GM21825 (cell line): ENCODE results near the gene PRMT2.

Source experiments
- ATAC-seq: cut with Tn5 transposase; IDR thresholded peaks from one replicate; pipeline ENCODE4 v1.9.1; 2021; ENCODE audit warnings: mild to moderate bottlenecking, moderate library complexity; ENCODE audit not compliant: unreplicated experiment

The PRMT2 gene

DNA sequence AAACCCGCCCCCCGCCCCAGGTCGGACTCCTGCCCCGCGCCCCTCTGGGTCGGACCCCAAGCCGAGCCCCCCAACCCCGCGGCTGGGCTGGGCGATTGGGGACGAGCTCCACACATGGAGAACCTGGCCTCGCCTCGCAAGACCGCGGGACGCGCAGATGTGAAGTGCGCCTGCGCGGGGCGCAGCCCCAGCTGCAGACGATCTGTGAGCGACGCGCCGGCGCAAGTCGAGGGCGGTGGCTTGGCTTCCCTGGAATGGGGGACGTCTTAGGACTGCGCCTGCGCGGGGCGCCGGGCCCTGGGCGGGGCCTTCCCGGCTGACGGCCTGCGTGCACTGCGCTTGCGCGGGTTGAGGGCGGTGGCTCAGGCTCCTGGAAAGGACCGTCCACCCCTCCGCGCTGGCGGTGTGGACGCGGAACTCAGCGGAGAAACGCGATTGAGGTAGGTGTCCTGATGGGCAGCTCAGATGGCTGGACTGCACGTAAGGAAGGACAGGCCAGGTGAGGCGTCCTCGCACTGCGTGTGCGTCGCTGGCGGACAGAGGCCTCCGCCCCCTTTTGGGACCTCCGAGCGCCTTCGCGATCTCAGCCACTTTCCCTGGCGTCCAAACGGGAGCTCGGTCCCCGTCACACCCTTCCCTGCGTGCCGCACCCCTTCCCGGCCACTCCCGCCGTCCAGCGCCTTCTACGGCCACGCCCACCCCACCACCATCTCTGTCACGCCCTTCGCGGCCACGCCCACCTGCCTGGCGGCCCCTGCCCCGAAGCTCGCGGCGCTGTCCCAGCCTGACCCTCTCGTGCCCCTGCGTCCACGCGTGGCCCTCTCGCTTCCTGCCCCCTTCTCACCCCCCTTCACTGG is at the start of gene PRMT2:
TSS of gene PRMT2 (plus strand) at position 351 of the 857 bp plus-strand sequence. CDS start 1,278 bp downstream, outside the sequence.
- ATAC-seq, result peak; percentile 73

DNA sequence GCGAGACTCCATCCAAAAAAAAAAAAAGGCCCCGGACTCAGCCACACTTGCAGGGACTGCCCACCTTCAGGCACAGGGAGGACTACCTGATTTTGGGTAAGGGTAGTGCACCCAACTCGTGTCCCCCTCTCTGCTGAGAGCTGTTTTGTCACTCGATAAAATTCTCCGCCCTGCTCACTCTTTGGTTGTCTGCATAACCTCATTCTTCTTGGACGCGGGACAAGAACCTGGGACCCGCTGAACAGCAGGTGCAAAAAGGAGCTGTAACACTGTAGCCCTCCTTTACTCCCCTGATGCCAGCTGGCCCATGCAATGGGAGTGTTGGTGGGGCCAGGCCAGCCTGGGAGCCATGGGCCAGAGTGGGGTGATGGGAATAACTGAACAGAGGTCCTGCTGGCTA is 41.2 kb upstream of the PRMT2 start:
- ATAC-seq, result no peak

DNA sequence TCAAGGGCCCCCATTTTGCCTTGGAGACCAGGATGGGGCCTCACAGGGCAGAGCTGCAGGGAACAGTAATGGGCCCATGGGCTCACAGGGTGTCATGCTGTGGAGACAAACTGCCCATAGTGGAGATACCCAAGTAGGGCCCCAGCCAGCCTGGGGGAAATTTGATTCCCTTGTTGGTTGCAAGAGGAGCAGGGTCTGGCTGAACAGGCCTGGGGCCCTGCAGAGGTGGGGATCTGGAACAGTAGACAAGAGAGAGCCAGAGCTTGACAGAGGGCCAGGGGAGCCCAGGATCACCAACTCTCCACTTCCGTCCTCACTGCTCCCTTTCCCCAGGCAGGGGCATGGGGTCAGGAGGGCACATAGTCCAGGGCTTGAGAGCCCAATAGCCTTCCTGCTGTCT is 39.3 kb upstream of the PRMT2 start:
- no peak for ATAC-seq

DNA sequence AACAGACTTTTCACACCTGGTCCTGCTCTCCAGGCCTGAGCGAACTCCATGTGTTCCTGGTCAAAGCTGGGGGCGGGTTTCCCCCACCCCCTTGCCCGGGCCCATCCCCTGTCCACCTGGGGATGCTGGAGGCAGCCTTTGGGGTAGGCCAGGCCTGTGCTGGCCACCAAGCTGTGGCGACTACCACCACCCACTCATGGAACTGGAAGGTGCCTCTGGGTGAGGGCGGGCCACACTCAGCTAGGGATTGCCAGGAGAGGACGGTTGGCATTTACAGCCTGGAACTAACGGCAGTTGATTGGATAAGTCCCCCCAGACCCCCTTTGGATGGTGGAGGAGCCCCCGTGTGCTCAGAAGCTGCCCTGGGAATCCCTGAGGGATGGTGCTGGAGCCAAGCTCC is 38.4 kb upstream of the PRMT2 start:
- no peak for ATAC-seq

DNA sequence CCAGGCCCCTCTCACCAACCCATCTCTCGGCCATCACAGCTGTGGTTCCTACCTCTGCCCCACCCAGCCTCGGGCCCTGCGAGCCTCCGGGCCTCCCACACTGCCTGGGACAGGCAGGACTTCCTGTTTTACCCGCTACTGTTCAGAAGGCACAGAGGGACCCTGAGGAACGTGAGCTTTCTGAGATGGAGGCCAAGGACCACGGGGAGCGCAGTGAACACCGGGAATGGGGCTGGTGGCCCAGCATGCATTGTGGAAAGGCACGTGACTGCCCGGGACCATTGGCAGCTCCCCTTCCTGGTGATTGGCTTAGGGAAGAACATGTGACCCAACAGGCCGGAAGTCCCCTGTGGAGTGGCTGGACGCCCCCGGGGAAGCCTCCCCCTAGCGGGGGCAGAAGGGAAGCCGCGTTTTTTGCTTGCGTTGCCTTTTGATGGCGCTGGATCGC is 37.6 kb upstream of the PRMT2 start:
- no peak for ATAC-seq

DNA sequence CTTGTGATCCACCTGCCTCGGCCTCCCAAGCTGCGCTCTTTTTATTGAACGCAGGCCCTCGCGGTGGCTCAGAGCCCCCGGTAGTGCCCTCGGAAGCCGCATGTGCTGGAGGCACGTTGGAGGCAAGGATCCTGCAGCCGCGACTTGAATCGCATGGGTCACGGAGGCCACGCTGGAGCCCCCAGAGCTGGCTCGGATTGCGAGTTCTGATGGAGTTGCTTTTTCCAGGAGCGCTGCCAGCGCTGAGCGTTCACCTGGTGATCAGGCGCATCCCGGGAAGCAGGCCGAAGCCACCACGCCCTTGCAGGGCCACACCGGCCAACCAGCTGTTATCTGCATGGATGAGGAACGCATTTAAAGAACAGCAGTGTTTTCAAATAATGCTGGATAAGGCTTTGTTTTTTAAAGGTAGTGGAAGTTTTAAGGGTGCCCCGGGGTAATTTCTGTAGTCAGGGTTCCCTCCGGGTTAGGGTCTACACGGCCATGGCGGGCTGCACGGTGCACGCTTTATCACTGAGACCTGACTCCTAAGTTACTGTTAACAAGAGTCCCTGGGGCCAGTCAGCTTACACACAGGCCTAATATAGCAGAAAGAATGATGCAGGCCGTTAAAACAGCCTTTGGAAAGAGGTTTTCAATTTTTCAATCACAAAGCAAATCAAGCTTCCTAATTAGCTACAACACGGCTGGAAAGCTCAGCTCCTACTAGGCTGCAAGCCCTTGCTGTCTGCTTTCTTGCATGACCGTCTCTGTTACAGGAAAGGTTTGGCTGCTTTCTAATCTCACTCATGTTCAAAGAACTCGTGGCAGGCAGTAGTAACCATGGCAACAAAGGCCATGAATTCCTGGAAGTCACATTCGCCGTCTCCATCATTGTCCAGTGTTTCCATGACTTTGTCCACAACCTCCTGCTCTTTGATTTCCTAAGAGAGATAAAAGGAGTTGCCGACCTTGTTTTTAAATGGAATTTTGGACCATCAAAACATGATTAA is 36.6 kb upstream of the PRMT2 start:
- no peak for ATAC-seq

DNA sequence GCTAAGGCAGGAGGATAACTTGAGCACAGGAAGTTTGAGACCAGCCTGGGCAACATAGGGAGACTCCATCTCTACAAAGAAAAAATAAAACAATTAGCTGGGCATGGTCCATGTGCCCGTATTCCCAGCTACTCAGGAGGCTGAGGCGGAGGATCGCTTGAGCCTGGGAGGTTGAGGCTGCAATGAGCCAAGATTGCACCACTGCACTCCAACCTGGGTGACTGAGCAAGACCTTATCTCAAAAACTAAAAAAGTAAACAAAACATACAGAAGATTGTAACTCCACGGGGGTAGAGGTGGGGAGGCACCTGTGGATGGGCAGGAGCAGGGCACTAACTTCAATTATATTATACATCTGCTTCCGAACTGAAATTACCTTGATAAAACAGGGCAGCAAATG is 35.2 kb upstream of the PRMT2 start:
- ATAC-seq, result no peak

DNA sequence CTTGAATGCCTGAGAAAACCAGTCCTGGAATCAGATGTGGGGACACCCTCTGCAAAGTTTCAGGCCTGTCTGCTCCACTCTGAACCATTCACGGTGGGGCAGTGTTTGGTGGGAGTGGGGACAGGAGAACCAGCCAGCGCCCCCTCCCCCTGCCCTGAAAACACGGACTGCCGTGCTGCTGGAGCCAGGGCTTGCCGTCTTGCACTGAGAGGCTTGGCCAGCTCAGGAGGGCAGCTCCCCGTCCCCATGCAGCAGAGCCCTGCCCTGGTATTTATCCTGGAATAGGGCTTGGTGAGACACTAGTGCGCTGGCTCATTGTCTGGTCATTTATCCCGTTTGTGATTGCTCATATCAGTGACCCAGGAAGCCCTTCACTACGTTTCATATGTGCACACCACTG is 34.5 kb upstream of the PRMT2 start:
- no peak for ATAC-seq

DNA sequence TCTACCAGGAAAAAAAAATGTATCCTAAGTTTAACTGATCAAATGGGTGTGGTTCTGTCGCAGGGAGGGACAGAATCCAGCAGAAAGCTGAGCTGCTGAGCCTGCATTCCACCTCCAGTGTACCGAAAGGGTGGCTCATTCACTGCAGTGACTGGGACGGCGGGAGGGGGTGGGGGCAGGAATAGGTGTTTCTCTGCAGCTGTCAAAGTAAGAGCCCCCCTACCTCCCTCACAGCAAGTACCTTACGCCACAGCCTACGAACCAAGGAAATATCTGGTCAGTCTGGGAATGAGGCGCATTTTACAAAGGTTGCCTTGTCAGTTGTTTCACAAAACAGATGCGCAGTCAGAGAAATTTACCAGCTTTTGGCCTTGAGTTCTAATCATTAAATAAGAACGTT is 32.2 kb upstream of the PRMT2 start:
- no peak for ATAC-seq

DNA sequence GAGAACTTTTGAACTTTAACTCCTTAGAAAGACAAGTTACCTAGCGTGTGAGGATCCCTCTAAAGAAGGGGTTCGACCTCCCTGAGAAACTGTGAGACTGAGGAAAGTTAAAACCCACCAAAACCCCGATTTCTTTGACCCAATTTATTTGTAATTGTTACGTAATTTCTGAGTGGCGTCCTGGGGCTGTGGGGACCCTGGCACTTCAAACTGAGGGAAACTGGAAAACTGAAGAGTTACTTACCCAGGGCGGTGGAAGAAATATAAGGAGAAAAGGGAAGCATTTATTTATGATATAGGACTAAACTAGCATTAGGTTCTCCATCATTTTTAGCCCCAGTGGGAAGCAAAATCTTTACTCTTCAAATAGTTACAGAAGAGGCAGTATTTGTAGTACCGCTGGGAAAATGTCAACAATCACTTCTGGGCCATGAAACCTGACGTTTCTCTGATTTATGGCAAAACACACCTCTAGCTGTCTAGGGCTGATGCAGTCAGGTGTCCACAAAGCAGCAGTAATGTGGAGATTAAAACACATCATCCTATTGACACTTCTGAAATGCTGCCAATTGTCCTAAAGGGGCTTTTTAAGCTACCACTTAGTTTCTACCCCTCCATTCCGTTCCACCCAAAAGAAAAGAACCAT is 31.0 kb upstream of the PRMT2 start:
- no peak for ATAC-seq

DNA sequence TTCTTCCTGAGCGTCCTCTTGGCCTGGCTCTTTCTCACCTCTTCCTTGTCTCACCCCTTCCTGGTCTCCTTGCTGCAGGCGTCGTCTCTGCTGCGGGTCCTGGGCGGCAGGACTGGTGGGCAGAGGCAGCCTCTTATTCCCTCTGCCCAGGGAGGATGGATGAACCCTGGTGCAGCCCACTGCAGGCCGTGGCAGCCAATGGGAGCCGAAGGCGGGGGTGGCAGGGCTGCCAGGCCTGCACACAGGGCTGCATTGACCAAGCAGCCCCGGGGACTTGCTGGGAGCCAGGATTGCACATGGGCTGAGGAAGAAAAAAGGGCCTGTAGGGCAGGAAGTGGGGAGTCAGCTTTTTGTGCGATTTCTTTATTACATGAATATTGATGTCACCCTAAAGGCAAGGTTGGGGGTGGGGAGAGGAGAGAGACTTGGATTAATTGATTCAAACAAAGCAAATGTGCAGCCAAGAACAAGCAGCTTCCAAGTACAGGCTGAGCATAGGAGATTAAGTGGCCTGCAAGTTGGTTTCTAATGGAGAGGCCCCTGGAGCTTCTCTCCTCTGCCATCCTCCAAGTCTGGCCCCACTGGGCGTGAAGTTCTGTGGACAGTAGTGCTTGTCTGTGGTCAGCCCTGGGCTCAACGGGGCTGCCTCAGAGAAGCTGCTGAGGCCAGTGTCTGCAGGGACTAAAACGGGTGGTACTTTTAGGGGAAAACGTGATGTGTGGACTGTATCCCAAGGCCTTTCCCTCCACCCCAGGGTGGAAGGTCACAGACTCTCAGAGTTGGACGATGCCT is 30.3 kb upstream of the PRMT2 start, which contains the start of gene S100B:
TSS of gene S100B (minus strand) at position 108 of the 792 bp plus-strand sequence. CDS start 2,667 bp downstream, outside the sequence.
- no peak for ATAC-seq

DNA sequence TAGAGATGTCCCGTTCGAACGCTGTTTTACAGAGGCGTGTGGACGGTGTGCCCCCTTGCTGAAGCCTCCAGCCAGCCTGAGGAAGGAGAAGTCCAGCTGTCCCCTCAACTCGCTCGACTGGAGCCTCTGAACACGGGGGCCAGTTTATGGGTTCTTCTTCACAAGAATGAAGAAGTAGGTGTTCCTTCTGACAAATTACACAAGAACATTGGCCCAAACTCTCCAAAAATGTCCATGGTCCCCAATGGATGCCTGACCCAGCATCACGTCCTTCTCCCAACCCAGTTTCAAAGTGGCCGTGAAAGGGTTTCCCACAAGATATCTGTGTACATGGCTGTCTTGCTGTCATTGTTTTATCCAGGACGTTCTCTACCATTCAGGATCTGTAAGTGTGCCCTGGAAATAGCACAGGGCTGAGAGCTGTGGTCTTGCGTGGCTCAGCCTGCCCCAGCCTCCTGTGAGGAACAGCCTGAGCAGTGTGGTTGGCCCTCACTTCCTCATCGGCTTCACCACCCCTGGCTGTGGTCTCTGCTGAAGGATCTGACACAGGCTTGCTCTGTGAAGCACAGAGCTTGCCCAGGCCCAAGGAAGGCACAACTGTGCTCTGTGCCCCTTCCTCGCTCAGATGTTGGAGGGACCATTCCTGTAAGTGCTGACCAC is 29.6 kb upstream of the PRMT2 start:
- ATAC-seq, result peak; percentile 60

DNA sequence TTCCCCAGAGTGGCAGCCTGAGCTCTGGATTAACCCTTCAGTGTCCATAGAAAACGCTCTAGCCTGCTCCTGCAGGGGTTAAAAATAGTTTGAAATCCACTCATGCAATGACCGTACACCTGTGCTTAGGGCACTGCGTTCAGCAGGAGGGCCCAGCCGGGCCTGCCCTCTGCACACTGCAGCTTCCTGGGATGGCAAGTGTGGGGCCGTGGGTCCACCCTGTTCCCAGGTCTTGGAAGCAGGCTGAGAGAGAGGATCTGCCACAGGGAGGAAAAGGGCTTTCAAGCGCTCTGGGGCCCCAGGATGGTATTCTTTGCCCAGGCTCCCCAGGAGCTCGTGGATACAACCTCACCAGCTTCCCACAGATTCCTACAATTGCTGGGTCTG is 29.1 kb upstream of the PRMT2 start:
- peak; percentile 8 for ATAC-seq

DNA sequence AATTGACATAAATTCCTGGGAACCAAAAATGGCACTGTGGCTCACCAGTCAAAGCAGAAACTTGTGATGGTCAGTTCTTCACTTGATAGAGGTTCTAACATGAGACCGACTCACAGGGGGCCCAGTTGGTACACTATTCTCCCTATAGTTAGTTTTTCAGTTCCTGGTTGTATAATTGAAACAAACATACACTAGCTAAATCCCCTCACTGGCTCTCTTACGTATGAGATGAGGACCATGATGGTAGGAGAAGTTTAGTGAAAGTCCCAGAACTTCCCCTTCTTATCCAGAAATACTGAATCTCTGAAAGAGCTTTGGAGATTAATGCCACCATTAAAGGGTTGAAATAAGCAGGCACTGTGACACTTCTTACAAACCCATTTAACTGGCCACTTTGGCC is 27.8 kb upstream of the PRMT2 start:
- ATAC-seq, result no peak

DNA sequence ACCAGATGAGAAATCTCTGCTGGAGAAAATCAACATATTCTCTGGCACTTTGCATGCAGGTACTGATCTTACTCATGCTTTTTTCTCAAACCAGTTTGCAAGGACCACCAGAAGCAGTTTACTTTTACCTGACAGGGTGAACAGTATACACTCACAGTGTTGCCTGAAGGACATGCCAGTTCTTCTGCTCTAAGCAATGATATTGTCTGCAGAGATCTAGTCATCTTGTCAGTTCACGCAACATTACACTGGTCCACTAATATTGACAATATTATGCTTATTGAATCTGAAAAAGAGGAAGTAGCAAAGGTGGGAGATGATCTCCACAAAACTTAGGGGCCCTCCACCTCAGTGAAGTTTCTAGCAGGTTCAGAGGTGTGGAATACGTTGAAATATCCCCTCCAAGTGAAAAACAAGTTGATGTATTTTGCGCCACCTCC is 26.8 kb upstream of the PRMT2 start:
- no peak for ATAC-seq

DNA sequence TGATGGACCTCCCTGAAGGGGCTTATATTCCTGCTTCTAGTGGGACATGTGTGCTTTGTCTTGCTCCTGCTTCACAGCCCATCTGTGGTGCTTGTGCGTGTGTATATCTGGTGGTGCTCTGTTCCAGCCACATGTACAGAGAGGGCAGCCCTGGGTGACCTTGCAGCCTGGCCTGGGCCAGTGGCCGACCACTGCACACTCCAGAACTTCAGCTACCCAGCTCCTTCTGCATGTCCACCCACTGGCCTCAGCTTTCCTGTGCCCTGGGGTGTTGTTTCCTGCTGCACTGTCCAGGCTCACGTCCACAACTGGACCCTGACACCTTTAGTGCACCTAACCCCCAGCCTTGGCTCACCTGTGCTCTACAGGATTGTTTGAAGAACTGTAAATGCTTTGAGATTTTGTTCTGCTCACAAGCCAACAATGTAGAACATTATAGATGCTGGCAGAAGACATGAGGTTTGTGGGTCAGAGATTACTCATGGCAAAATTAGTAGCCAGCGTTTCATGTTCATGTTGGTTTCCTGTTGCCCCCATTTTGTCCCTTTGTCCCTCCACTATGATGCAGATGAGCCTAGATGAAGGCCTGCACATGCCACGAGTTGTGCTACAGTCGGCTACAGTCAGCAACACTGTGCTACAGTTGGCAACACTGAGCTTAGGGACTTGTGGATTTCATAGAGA is 25.3 kb upstream of the PRMT2 start:
- no peak for ATAC-seq

DNA sequence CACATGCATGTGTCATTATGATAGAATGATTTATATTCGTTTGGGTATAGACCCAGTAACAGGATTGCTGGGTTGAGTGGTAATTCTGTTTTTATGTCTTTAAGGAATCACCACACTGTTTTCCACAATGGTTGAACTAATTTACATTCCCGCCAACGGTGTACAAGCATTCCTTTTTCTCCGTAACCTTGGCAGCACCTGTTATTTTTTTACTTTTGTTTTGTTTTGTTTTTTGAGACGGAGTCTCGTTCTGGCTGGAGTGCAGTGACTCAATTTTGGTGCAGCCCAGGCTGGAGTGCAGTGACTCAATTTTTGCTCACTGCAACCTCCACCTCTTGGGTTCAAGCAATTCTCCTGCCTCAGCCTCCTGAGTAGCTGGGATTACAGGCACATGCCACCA is 22.1 kb upstream of the PRMT2 start:
- ATAC-seq, result no peak

DNA sequence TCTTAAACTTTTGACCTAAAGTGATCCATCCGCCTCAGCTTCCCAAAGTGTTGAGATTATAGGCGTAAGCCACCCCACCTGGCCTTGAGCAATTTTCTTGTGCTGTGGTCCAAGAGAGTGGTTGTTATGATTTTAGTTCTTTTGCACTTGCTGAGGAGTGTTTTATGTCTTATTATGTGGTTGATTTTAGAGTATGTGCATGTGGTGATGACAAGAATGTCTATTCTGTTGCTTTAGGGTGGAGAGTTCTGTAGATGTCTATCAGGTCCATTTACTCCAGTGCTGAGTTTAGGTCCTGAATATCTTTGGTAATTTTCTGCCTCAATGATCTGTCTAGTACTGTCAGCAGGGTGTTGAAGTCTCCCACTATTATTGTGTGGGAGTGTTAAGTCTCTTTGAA is 19.4 kb upstream of the PRMT2 start:
- ATAC-seq, result no peak

DNA sequence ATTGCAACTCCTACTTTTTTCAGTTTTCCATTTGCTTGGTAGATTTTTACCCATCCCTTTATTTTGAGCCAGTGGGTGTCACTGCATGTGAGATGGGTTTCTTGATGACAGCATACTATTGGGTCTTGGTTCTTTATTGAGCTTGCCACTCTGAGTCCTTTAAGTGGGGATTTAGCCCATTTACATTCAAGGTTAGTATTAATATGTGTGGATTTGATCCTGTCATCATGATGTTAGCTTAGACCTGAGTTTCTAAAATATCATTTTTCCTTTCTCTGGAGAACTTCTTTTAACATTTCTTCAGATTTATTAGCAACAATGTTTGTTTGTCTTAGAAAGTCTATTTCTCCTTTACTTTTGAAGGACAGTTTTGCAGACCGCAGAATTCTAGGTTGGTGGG is 18.8 kb upstream of the PRMT2 start:
- no peak for ATAC-seq
